HG02678 (cell line): ENCODE measurements around the gene KRT23.

Experiments used
- ATAC-seq: cut with Tn5 transposase; IDR thresholded peaks from one replicate; pipeline ENCODE4 v1.9.1; 2021; ENCODE audit warnings: mild to moderate bottlenecking, moderate library complexity; ENCODE audit not compliant: unreplicated experiment

Gene KRT23, protein sequence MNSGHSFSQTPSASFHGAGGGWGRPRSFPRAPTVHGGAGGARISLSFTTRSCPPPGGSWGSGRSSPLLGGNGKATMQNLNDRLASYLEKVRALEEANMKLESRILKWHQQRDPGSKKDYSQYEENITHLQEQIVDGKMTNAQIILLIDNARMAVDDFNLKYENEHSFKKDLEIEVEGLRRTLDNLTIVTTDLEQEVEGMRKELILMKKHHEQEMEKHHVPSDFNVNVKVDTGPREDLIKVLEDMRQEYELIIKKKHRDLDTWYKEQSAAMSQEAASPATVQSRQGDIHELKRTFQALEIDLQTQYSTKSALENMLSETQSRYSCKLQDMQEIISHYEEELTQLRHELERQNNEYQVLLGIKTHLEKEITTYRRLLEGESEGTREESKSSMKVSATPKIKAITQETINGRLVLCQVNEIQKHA

GRCh38 chr17:40937384-40937819 is at the start of gene KRT23:
Gene KRT23 (minus strand): TSS chr17:40937646. CDS start chr17:40936603, 1,043 bp downstream.
- no peak for ATAC-seq

- ATAC-seq = no peak
These were observed 49.5 kb upstream of the KRT23 start for GRCh38 chr17:40986920-40987319.

DNA sequence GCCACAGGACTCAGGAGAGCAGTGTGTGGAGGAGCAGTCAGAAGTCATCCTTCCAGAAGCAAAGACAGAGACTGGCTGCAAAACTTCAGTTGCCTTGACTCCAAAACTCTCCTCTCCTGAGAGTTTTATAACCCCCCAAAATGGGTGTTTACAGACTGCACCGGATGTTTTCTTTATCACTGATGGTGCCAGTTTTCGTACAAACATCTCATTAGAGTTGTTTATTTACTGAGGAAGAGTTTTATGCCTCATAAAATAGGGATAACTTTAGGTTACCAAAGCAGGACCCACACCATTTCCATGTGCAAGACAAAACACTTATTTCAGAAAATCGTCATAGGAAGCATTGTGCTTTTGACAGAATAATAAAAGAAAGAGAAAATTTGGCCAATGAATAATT is 46.8 kb upstream of the KRT23 start, which contains the start of gene KRT40:
KRT40 (minus strand) TSS at position 101 of the 400 bp plus-strand sequence; CDS start at position 48, 53 bp downstream.
- no peak for ATAC-seq

GRCh38 chr17:40981115-40981514 is 43.7 kb upstream of the KRT23 start:
- no peak for ATAC-seq

DNA sequence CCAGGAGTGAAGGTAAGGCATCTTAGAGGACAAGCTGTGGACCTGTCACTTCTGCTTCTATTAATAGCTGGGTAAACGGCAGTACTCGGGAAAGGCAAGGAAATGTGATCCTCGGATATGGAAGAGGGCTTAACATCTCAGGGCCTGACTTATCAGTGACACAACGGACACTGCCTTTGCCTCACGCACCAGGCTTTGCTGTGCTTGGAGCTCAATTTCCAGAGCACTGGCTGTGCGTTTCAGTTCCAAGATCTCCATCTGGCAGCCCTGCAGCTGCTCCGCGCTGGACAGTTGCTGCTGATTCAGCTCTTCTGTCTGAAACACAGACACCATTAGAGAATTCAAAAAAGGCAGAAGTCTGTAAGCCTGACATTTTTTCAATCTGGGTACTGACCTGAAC is 43.1 kb upstream of the KRT23 start:
- ATAC-seq = no peak

- ATAC-seq = no peak
These were observed 42.7 kb upstream of the KRT23 start for GRCh38 chr17:40980117-40980516.

- ATAC-seq = no peak
These were observed 41.2 kb upstream of the KRT23 start for GRCh38 chr17:40978575-40979151.

- no peak for ATAC-seq
These were observed 38.1 kb upstream of the KRT23 start for GRCh38 chr17:40975516-40975915.

DNA sequence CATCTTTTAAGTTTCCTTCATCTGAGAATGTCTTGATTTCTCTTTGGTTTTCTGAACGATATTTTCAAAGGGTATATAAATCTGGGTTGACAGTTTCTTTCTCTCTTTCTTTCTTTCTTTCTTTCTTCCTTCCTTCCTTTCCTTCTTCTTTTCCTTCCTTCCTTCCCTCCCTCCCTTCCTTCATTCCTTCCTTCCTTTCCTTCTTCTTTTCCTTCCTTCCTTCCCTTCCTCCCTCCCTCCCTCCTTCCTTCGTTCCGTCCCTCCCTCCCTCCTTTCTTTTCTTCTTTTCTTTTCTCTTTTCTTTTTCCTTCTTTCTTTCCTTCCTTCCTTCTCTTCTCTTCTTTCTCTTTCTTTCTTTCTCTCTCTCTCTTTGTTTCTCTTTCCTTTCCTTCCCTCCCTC is 36.9 kb upstream of the KRT23 start:
- ATAC-seq = no peak

- ATAC-seq = no peak
These were observed 30.1 kb upstream of the KRT23 start for GRCh38 chr17:40967582-40967981.

DNA sequence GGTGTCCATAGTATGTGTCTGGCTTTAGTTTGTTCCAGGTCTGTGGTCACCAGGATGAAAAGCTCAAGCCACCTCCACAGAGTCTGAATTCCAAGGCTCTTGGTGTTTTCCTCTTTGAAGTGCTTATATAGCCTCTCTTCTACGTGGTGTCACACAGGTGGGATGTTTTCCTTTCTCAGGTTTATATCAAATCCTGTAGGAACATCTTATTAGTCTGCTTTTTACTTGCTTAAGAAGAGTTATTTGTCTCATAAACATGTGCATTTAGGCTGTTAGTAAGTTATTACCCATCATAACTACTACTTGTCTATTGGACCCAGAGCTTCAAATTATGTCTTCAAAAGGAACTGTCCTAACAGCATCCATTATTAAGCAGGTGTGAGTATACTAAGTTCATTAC is 29.4 kb upstream of the KRT23 start, which contains the start of gene KRT39:
KRT39 (minus strand) TSS at position 101 of the 400 bp plus-strand sequence; CDS start at position 9, 92 bp downstream.
- no peak for ATAC-seq

- no peak for ATAC-seq
These were observed 26.4 kb upstream of the KRT23 start for GRCh38 chr17:40963838-40964237.

GRCh38 chr17:40962059-40962561 is 24.7 kb upstream of the KRT23 start:
- no peak for ATAC-seq

DNA sequence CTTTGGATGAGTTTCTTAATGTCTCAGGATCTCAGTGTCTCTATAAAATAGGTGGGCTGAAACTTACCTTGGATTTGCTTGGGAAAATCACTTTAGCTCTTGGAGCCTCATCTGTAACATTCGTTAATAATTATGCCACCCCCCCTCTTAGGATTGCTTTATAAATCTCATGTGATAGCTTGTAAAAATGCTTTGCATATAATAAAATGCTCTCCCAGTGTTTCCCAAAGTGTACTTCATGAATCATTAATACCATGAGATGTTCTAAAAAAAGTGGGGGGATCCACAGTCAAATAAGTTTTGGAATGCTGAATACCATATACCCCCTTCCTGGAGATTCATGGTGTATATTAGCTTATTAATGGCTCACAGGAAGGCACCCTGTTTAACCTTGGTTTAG is 24.1 kb upstream of the KRT23 start:
- ATAC-seq = no peak

- ATAC-seq = no peak
These were observed 22.7 kb upstream of the KRT23 start for GRCh38 chr17:40960144-40960543.

- ATAC-seq = no peak
These were observed 20.9 kb upstream of the KRT23 start for GRCh38 chr17:40958086-40958953.

- ATAC-seq = no peak
These were observed 19.2 kb upstream of the KRT23 start for GRCh38 chr17:40956401-40957254.

GRCh38 chr17:40953881-40954280 is 16.4 kb upstream of the KRT23 start:
- ATAC-seq = no peak

DNA sequence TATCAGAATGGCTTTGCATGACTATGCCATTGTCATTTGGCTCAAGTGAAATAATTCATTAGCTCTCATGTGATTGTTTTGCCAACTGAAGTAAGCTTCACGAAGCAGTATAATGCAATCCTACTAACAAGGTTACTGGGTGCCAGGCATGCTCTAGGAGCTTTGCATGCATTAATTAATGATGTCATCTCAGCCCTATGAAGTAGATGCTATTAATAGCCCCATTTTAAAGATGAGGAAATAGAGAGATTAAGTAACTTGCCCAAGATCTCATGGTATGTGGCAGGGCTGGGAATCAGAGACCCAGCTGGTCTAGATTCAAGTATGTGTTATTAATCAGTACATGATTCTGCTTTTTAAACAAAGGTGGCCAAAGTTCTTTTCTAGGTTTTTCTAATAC is 15.2 kb upstream of the KRT23 start:
- ATAC-seq = no peak

DNA sequence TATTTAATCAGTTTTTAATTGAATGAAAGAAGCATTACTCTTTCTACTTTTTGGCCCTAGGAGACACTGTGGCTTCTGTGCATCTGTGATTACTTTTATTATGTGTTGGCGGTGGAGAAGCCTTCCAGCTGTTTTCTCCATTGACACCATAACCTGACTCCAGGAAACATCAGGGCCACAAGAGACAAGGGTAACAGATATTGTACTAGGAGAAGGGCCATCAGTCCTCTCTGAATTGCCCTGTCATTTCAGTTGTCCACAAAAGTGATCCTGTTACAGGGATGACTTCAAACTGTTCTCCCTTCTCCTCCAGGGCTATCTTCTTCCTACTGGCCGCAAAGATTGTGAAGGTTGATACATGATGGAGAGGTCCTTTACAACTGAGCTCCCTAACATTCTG is 14.7 kb upstream of the KRT23 start:
- no peak for ATAC-seq
